ENCODE data around the gene CENATAC. TPM values are rescaled to one million over a fixed set of nuclear protein-coding genes. Genes with fewer than 3 reads are reported as not detected.

Gene CENATAC
- total and polyA plus RNA-seq, 9 of the 15 experiments (the other 6 are each of a cell fraction or from before 2014, with no cell fraction given): 2.4 to 25.5 (median 13.7) TPM

DNA sequence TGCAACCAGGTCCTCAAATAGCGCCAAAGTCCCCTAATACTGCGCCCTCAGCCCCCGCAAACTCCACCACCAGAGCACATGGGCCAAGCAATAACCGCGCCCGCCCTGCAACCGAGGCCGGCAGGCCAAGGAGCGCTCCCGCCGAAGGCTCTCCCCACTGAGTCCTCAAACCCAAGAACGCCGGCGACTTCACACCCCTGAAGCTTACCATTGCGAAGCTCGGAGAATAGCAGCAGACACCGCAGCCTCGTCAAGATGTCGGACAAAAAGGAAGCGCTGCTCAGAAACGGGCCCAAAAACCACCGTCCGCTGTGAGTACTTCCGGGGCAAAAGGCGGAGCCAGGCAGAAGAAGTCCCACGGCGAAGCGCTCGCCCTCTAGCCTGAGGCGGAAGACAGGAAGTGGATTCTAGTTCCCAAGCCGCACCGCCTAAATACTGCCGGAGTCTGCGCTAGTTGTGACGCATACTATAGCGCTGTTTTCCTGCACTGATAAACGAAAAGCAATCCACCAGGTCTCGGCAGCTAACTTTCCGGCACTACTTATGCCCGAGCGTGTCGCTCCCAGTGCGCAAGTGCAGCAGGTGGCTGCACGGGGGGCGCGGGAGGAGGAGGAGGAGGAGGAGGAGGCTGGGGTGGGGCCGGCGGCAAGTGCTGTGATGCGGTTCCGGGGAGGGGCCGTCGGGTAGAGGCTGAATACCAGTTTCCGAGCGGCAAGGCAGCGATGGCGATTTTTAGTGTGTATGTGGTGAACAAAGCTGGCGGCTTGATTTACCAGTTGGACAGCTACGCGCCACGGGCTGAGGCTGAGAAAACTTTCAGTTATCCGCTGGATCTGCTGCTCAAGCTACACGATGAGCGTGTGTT lies 20.4 kb downstream of the CENATAC start, which contains the start of the genes RPS25 and TRAPPC4 (continued):
- no peak for TF ChIP-seq KAT2B (IDR thresholded peaks at IDR 0.05; ENCODE audit: low read depth, low read length)
- no peak for TF ChIP-seq ETV6 (IDR thresholded peaks at IDR 0.05; ENCODE audit: borderline replicate concordance in 1 of 2, low read depth in 2 of 2, low read length in 1 of 2)
- peak; percentile 61; the same call in 1 of the 2 replicates for TF ChIP-seq ETV6 (CRISPR knock-in tag; IDR thresholded peaks at IDR 0.05; ENCODE audit: borderline replicate concordance)
- no peak for TF ChIP-seq CHD1 (IDR thresholded peaks at IDR 0.05; ENCODE audit: low read length)
- TF ChIP-seq SRSF3 (IDR thresholded peaks at IDR 0.05; ENCODE audit: insufficient read depth, low read length): no peak
- TF ChIP-seq SNIP1 (IDR thresholded peaks at IDR 0.05; ENCODE audit: low read depth): no peak
- TF ChIP-seq ZKSCAN3 (CRISPR knock-in tag; IDR thresholded peaks at IDR 0.05): no peak
- TF ChIP-seq ZNF512 (tag; IDR thresholded peaks at IDR 0.05): no peak
- TF ChIP-seq ZC3H4 (CRISPR knock-in tag; IDR thresholded peaks at IDR 0.05; ENCODE audit: borderline replicate concordance): no peak
- no peak for TF ChIP-seq ELK1 (CRISPR knock-in tag; IDR thresholded peaks at IDR 0.05)
- TF ChIP-seq, protein P1, sequence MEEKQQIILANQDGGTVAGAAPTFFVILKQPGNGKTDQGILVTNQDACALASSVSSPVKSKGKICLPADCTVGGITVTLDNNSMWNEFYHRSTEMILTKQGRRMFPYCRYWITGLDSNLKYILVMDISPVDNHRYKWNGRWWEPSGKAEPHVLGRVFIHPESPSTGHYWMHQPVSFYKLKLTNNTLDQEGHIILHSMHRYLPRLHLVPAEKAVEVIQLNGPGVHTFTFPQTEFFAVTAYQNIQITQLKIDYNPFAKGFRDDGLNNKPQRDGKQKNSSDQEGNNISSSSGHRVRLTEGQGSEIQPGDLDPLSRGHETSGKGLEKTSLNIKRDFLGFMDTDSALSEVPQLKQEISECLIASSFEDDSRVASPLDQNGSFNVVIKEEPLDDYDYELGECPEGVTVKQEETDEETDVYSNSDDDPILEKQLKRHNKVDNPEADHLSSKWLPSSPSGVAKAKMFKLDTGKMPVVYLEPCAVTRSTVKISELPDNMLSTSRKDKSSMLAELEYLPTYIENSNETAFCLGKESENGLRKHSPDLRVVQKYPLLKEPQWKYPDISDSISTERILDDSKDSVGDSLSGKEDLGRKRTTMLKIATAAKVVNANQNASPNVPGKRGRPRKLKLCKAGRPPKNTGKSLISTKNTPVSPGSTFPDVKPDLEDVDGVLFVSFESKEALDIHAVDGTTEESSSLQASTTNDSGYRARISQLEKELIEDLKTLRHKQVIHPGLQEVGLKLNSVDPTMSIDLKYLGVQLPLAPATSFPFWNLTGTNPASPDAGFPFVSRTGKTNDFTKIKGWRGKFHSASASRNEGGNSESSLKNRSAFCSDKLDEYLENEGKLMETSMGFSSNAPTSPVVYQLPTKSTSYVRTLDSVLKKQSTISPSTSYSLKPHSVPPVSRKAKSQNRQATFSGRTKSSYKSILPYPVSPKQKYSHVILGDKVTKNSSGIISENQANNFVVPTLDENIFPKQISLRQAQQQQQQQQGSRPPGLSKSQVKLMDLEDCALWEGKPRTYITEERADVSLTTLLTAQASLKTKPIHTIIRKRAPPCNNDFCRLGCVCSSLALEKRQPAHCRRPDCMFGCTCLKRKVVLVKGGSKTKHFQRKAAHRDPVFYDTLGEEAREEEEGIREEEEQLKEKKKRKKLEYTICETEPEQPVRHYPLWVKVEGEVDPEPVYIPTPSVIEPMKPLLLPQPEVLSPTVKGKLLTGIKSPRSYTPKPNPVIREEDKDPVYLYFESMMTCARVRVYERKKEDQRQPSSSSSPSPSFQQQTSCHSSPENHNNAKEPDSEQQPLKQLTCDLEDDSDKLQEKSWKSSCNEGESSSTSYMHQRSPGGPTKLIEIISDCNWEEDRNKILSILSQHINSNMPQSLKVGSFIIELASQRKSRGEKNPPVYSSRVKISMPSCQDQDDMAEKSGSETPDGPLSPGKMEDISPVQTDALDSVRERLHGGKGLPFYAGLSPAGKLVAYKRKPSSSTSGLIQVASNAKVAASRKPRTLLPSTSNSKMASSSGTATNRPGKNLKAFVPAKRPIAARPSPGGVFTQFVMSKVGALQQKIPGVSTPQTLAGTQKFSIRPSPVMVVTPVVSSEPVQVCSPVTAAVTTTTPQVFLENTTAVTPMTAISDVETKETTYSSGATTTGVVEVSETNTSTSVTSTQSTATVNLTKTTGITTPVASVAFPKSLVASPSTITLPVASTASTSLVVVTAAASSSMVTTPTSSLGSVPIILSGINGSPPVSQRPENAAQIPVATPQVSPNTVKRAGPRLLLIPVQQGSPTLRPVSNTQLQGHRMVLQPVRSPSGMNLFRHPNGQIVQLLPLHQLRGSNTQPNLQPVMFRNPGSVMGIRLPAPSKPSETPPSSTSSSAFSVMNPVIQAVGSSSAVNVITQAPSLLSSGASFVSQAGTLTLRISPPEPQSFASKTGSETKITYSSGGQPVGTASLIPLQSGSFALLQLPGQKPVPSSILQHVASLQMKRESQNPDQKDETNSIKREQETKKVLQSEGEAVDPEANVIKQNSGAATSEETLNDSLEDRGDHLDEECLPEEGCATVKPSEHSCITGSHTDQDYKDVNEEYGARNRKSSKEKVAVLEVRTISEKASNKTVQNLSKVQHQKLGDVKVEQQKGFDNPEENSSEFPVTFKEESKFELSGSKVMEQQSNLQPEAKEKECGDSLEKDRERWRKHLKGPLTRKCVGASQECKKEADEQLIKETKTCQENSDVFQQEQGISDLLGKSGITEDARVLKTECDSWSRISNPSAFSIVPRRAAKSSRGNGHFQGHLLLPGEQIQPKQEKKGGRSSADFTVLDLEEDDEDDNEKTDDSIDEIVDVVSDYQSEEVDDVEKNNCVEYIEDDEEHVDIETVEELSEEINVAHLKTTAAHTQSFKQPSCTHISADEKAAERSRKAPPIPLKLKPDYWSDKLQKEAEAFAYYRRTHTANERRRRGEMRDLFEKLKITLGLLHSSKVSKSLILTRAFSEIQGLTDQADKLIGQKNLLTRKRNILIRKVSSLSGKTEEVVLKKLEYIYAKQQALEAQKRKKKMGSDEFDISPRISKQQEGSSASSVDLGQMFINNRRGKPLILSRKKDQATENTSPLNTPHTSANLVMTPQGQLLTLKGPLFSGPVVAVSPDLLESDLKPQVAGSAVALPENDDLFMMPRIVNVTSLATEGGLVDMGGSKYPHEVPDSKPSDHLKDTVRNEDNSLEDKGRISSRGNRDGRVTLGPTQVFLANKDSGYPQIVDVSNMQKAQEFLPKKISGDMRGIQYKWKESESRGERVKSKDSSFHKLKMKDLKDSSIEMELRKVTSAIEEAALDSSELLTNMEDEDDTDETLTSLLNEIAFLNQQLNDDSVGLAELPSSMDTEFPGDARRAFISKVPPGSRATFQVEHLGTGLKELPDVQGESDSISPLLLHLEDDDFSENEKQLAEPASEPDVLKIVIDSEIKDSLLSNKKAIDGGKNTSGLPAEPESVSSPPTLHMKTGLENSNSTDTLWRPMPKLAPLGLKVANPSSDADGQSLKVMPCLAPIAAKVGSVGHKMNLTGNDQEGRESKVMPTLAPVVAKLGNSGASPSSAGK (IDR thresholded peaks at IDR 0.05): peak; percentile 76
